ENCODE data around the gene MRPL36.

DNA sequence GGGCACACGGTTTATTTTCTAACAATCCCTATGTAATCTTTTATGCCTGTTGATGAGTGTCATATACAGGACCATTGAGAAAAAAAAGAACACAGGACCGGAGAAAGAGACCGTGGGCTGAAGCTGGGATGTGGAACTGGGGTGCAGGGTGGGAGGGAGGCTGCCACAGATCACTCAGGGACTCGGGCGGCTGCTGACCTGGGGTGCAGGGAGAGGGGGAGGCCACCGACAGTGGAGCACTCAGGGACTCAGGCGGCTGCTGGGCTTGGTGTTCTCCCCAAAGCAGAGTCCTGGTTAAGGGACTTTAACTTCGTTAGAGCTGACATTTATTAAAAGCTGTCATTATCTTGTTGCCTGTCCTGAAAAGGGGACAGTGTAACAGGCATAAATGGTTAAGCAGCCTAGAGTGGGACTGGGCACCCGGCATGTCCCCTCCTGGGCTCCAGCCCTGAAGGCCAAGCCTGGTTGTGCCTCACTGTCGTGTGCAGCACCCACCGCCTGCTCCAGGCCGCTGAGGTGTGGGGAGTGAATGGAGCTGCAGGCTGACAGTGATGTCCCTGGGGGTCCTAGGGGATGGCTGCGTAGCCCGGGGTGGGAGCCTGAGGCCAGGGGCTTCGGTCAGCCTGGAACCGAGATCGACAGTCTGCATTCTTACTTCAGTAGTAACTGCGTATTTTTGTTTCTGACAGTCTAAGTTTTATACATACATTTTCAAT is 15.6 kb upstream of the MRPL36 start:
- TF ChIP-seq POLR2AphosphoS5 (IDR thresholded peaks at IDR 0.05) (no peak), POLR2A (IDR thresholded peaks at IDR 0.05; ENCODE audit: low read depth) (no peak)
- TF ChIP-seq, protein P1, sequence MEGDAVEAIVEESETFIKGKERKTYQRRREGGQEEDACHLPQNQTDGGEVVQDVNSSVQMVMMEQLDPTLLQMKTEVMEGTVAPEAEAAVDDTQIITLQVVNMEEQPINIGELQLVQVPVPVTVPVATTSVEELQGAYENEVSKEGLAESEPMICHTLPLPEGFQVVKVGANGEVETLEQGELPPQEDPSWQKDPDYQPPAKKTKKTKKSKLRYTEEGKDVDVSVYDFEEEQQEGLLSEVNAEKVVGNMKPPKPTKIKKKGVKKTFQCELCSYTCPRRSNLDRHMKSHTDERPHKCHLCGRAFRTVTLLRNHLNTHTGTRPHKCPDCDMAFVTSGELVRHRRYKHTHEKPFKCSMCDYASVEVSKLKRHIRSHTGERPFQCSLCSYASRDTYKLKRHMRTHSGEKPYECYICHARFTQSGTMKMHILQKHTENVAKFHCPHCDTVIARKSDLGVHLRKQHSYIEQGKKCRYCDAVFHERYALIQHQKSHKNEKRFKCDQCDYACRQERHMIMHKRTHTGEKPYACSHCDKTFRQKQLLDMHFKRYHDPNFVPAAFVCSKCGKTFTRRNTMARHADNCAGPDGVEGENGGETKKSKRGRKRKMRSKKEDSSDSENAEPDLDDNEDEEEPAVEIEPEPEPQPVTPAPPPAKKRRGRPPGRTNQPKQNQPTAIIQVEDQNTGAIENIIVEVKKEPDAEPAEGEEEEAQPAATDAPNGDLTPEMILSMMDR (IDR thresholded peaks at IDR 0.05): no peak

All from esophagus muscularis mucosa (tissue), 3 donors.